Endometrial microvascular endothelial cells (primary cell): ENCODE data around the gene ZMYM4. TPM values are rescaled to one million over a fixed set of nuclear protein-coding genes. Genes with fewer than 3 reads are reported as not detected.
"Not testable (repeated sequence)": the region's sequence is repeated elsewhere in the genome, so short reads cannot be mapped to it uniquely, and the experiment has no call there.

ENCODE experiments used
- in situ Hi-C: cut with HindIII; loops from 2 replicates; pipeline ENCODE4 v1.10.0; 2017; ENCODE audit warnings: low sequenced_read_pairs, low pct_unique_long_range_greater_than_20kb; ENCODE audit errors: inconsistent ontology term
- total RNA-seq: library from RNA; depleted of rRNA; stranded (reverse); fragments of >200 nt; gene quantifications from one replicate; pipeline ENCODE4 v1.2.3, GENCODE V29; 2015; ENCODE audit errors: inconsistent ontology term

The ZMYM4 gene
- total RNA-seq, 1 donor from 2014 or later, result 33.1 TPM

- in situ Hi-C loops, result loop anchor here (10.0 kb wide), 1 partner anchor 577 kb away; no protein-coding TSS in a partner anchor
Measured at GRCh38 chr1:35441926-35442579, 173.5 kb downstream of the ZMYM4 start.

GRCh38 chr1:35442734-35443133, 174.2 kb downstream of the ZMYM4 start:
- in situ Hi-C loops, result loop anchor here (10.0 kb wide), 1 partner anchor 578 kb away; no protein-coding TSS in a partner anchor

GRCh38 chr1:35443768-35444518, 175.4 kb downstream of the ZMYM4 start:
- in situ Hi-C loops, result loop anchor here (10.0 kb wide), 1 partner anchor 579 kb away; no protein-coding TSS in a partner anchor

GRCh38 chr1:35444519-35444774, 175.9 kb downstream of the ZMYM4 start:
- in situ Hi-C loops, result loop anchor here (10.0 kb wide), 1 partner anchor 580 kb away; no protein-coding TSS in a partner anchor

GRCh38 chr1:35447278-35447677, 178.8 kb downstream of the ZMYM4 start:
- in situ Hi-C loops, result loop anchor here (10.0 kb wide), 1 partner anchor 582 kb away; no protein-coding TSS in a partner anchor

- in situ Hi-C loops, result loop anchor here (10.0 kb wide), 1 partner anchor 584 kb away; no protein-coding TSS in a partner anchor
Measured at GRCh38 chr1:35448344-35448801, 179.9 kb downstream of the ZMYM4 start.

GRCh38 chr1:35449334-35450008, 181.0 kb downstream of the ZMYM4 start:
- in situ Hi-C loops, result loop anchor here (10.0 kb wide), 1 partner anchor 585 kb away; no protein-coding TSS in a partner anchor

GRCh38 chr1:35451125-35451528, 182.6 kb downstream of the ZMYM4 start:
- in situ Hi-C loops, result no loop called here

GRCh38 chr1:35452106-35452774, 183.7 kb downstream of the ZMYM4 start:
- in situ Hi-C loops, result no loop called here

- in situ Hi-C loops, result no loop called here
Measured at GRCh38 chr1:35453031-35453430, 184.5 kb downstream of the ZMYM4 start.

GRCh38 chr1:35454176-35454575, 185.7 kb downstream of the ZMYM4 start:
- in situ Hi-C loops, result no loop called here

- in situ Hi-C loops, result loop anchor here (5.0 kb wide), 1 partner anchor 113 kb away; no protein-coding TSS in a partner anchor
Measured at GRCh38 chr1:35454616-35455015, 186.1 kb downstream of the ZMYM4 start.

- in situ Hi-C loops, result no loop called here
Measured at GRCh38 chr1:35460796-35461195, 192.3 kb downstream of the ZMYM4 start.

- in situ Hi-C loops, result no loop called here
Measured at GRCh38 chr1:35461966-35462651, 193.6 kb downstream of the ZMYM4 start.

- in situ Hi-C loops, result no loop called here
Measured at GRCh38 chr1:35463232-35463631, 194.7 kb downstream of the ZMYM4 start.

- in situ Hi-C loops, result not testable (repeated sequence)
Measured at GRCh38 chr1:35463749-35464148, 195.2 kb downstream of the ZMYM4 start.

- in situ Hi-C loops, result no loop called here
Measured at GRCh38 chr1:35466120-35466519, 197.6 kb downstream of the ZMYM4 start.

- in situ Hi-C loops, result no loop called here
Measured at GRCh38 chr1:35470977-35471613, 202.6 kb downstream of the ZMYM4 start.
